Esophagus (tissue), 2 donors: ENCODE measurements around the gene SRGAP2C. TPM values are rescaled to one million over a fixed set of nuclear protein-coding genes. Genes with fewer than 3 reads are reported as not detected.
"Not testable (repeated sequence)": the region's sequence is repeated elsewhere in the genome, so short reads cannot be mapped to it uniquely, and the experiment has no call there.

Experiments used
- H3K27ac ChIP-seq, 2 donors: one replicate each; pipeline ENCODE4 v1.5.1; 2013; ENCODE audit warnings: low read depth in 2 of 2, mild to moderate bottlenecking in 2 of 2, inconsistent platforms in 1 of 2, low read length in 1 of 2, moderate library complexity in 1 of 2
- H3K27me3 ChIP-seq, 2 donors: one replicate each; pipeline ENCODE4 v1.6.1; 2013; ENCODE audit warnings: low read length in 2 of 2, control low read depth in 1 of 2, mild to moderate bottlenecking in 1 of 2; ENCODE audit not compliant: insufficient read depth in 2 of 2, control insufficient read depth in 1 of 2
- H3K36me3 ChIP-seq, 2 donors: one replicate each; pipeline ENCODE4 v1.6.1; 2013; ENCODE audit warnings: low read length in 1 of 2; ENCODE audit not compliant: control insufficient read depth in 2 of 2, insufficient read depth in 2 of 2
- H3K4me1 ChIP-seq, 2 donors: one replicate each; pipeline ENCODE4 v1.6.1; 2013; ENCODE audit warnings: low read length in 1 of 2; ENCODE audit not compliant: control insufficient read depth in 2 of 2, insufficient read depth in 2 of 2
- H3K4me3 ChIP-seq, 2 donors: one replicate each; pipeline ENCODE4 v1.5.1; 2013; ENCODE audit warnings: low read length in 2 of 2, mild to moderate bottlenecking in 2 of 2, low read depth in 1 of 2, moderate library complexity in 1 of 2
- H3K9me3 ChIP-seq, 2 donors: one replicate each; pipeline ENCODE4 v1.6.1; 2013; ENCODE audit warnings: mild to moderate bottlenecking in 2 of 2, low read depth in 1 of 2, low read length in 1 of 2, moderate library complexity in 1 of 2; ENCODE audit not compliant: control insufficient read depth in 2 of 2, insufficient read depth in 1 of 2
- WGBS, 2 donors: extraction: QIAGEN DNeasy Blood & Tissue Kit; methylation state at CpG; one replicate each; pipeline ENCODE4 v1.1.7; 2013; 5-methylcytosine and 5-hydroxymethylcytosine counted together
- polyA plus RNA-seq, 2 donors: library from polyadenylated mRNA; stranded (reverse); fragments of 200-250 nt; gene quantifications; one replicate each; pipeline ENCODE4 v1.2.3, GENCODE V29; 2013
- donor health status: healthy with polysubstance abuse.
- donor health status: Bipolar disorder and iron deficiency.

Gene SRGAP2C
- polyA plus RNA-seq, 2 donors = 2.0 to 2.8 TPM

DNA sequence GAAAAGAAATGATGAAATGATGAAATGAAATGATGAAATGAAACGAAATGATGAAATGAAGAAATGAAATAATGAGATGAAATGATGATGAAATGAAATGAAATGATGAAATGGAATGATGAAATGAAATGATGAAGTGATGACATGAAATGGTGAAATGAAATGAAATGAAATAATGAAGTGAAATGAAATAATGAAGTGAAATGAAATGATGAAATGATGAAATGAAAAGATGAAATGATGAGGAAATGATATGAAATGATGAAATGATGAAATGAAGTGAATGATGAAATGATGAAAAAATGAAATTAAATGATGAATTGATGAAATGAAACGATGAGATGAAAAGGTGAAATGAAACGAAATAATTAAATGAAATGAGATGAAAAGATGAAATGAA, 215.3 kb downstream of the SRGAP2C start:
- not testable (repeated sequence) for H3K9me3 ChIP-seq, H3K27ac ChIP-seq, H3K36me3 ChIP-seq, H3K27me3 ChIP-seq, H3K4me1 ChIP-seq, H3K4me3 ChIP-seq
- 84 to 93% methylated on average over 3 of the region's 3 CpGs for WGBS, 2 donors

DNA sequence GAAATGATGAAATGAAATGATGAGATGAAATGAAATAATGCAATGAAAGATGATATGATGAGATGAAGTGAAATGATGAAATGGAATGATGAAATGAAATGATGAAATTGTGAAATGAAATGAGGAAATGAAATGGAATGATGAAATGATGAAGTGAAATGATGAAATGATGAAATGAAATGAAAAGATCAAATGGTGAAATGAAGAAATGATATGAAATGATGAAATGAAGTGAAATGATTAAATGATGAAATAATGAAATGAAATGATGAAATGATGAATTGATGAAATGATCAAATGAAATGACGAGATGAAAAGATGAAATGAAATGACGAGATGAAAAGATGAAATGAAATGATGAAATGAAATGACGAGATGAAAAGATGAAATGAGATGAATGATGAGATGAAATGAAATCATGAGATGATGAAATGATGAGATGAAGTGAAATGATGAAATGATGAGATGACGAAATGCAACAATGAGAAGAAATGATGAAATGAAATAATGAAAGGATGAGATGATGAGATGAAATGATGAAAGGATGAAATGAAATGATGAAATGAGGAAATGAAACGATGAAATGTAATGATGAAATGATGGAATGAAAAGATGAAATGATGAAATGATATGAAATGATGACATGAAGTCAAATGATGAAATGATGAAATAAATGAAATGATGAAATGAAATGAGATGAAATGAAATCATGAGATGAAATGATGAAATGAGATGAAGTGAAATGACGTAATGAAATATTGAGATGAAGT, 216.0 kb downstream of the SRGAP2C start:
- H3K4me1 ChIP-seq, H3K4me3 ChIP-seq, H3K9me3 ChIP-seq, H3K27me3 ChIP-seq, H3K36me3 ChIP-seq, H3K27ac ChIP-seq: not testable (repeated sequence)
- WGBS, 2 donors = 83 to 86% methylated on average over 6 of the region's 6 CpGs

DNA sequence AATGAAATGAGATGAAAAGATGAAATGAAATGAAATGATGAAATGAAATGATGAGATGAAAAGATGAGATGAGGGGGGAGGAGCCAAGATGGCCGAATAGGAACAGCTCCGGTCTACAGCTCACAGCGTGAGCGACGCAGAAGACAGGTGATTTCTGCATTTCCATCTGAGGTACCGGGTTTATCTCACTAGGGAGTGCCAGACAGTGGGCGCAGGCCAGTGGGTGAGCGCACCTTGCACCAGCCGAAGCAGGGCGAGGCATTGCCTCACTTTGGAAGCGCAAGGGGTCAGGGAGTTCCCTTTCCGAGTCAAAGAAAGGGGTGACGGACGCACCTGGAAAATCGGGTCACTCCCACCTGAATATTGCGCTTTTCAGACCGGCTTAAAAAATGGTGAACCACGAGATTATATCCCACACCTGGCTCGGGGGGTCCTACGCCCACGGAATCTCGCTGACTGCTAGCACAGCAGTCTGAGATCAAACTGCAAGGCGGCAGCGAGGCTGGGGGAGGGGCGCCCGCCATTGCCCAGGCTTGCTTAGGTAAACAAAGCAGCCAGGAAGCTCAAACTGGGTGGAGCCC, 216.7 kb downstream of the SRGAP2C start:
- not testable (repeated sequence) for H3K9me3 ChIP-seq, H3K27me3 ChIP-seq, H3K4me1 ChIP-seq, H3K27ac ChIP-seq, H3K36me3 ChIP-seq
- H3K4me3 ChIP-seq = peak overlapping the region; percentile 35 to 37
- WGBS, 2 donors = 37 to 45% methylated on average over 20 to 22 of the region's 26 CpGs

DNA sequence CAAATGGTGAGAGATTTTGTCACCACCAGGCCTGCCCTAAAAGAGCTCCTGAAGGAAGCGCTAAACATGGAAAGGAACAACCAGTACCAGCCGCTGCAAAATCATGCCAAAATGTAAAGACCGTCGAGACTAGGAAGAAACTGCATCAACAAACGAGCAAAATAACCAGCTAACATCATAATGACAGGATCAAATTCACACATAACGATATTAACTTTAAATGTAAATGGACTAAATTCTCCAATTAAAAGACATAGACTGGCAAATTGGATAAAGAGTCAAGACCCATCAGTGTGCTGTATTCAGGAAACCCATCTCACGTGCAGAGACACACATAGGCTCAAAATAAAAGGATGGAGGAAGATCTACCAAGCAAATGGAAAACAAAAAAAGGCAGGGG, 218.5 kb downstream of the SRGAP2C start:
- H3K9me3 ChIP-seq, H3K36me3 ChIP-seq, H3K27ac ChIP-seq, H3K27me3 ChIP-seq, H3K4me3 ChIP-seq, H3K4me1 ChIP-seq: not testable (repeated sequence)
- WGBS, 2 donors = 95 to 96% methylated on average over 6 of the region's 7 CpGs

GRCh38 chr1:121408354-121408753, 223.6 kb downstream of the SRGAP2C start:
- 88% methylated on average over 1 of the region's 1 CpG for WGBS, 2 donors
- Histone ChIP-seq H3K4me1 (no peaks in the 10 kb centered on the region), H3K36me3 (no peaks in the 10 kb centered on the region), H3K4me3 (no peak overlapping the region), H3K9me3 (no peaks in the 10 kb centered on the region), H3K27ac (no peak overlapping the region), H3K27me3 (no peaks in the 10 kb centered on the region)

DNA sequence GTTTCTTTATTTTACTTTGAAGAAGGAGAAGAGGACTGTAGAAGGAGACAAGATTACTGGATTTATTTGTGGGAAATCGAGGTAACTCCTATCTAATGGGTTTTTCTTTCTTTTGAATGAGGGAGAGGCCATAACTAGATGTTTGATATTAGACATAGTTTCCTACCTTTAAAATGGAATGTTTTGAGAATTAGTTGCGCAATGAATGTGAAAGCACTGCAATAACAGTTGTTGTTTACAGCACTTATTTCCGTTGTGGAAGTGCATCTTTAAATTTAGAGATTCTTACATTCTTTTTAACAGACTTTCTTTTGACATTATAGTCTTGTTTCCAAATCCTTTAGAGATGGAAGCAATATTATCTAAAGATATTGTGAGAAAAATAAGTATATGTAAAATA, 229.0 kb downstream of the SRGAP2C start:
- Histone ChIP-seq H3K9me3 (no peaks in the 10 kb centered on the region), H3K36me3 (no peaks in the 10 kb centered on the region), H3K27ac (no peak overlapping the region), H3K4me1 (no peaks in the 10 kb centered on the region), H3K4me3 (no peak overlapping the region), H3K27me3 (no peaks in the 10 kb centered on the region)
- WGBS, 2 donors = 79 to 84% methylated on average over 3 of the region's 3 CpGs

DNA sequence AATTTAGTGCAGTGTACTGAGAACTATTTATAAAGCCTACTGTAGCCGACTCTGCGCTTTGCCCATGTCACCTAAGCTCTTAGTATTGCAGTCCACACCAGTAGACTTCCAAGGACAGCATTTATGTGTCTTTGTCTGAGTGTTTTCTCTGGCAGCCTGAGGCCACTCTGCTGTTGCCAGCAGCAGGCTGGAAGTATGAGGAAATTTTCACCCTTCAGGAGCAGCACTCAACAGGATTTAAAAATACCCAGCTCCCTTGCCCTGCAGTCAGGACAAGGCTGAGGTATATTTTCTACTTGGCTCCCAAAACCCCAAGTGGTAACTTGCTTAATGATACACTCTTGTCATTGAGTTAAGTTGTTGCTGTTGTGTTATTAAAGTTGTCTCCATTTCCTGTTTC, 230.1 kb downstream of the SRGAP2C start:
- Histone ChIP-seq H3K27me3 (no peaks in the 10 kb centered on the region), H3K9me3 (no peaks in the 10 kb centered on the region), H3K36me3 (no peaks in the 10 kb centered on the region), H3K27ac (no peak overlapping the region), H3K4me1 (no peaks in the 10 kb centered on the region), H3K4me3 (no peak overlapping the region)
- WGBS, 2 donors = 79 to 94% methylated on average over 2 of the region's 2 CpGs

- 65 to 68% methylated on average over 6 of the region's 6 CpGs for WGBS, 2 donors
- no peaks in the 10 kb centered on the region for H3K4me1 ChIP-seq
- H3K4me3 ChIP-seq = no peak overlapping the region
- no peak overlapping the region for H3K27ac ChIP-seq
- no peaks in the 10 kb centered on the region for H3K36me3 ChIP-seq
- no peaks in the 10 kb centered on the region for H3K9me3 ChIP-seq
- no peaks in the 10 kb centered on the region for H3K27me3 ChIP-seq
These were observed 232.6 kb downstream of the SRGAP2C start for GRCh38 chr1:121417325-121417923.

- no peaks in the 10 kb centered on the region for H3K27me3 ChIP-seq
- H3K27ac ChIP-seq = no peak overlapping the region
- H3K4me3 ChIP-seq = no peak overlapping the region
- 39 to 44% methylated on average over 13 to 15 of the region's 15 CpGs for WGBS, 2 donors
- no peaks in the 10 kb centered on the region for H3K4me1 ChIP-seq
- no peaks in the 10 kb centered on the region for H3K36me3 ChIP-seq
- no peaks in the 10 kb centered on the region for H3K9me3 ChIP-seq
These were observed 233.7 kb downstream of the SRGAP2C start for GRCh38 chr1:121418369-121419049.
